Epithelial cell of proximal tubule (primary cell): ENCODE measurements around the gene SDK1. TPM values are rescaled to one million over a fixed set of nuclear protein-coding genes. Genes with fewer than 3 reads are reported as not detected.

ENCODE experiments used
- DNase-seq: peaks from one replicate; pipeline ENCODE4 v3.0.0-alpha.2; 2011; ENCODE audit warnings: low read depth
- H3K4me3 ChIP-seq: 2 replicates; pipeline ENCODE4 v1.5.1; 2011; ENCODE audit warnings: low read depth, mild to moderate bottlenecking, low read length
- CTCF ChIP-seq: conservative IDR thresholded peaks from 2 replicates; pipeline ENCODE4 v1.5.1; 2012; ENCODE audit warnings: low read depth, mild to moderate bottlenecking, low read length
- total RNA-seq: library from RNA; depleted of rRNA; stranded (reverse); fragments of >200 nt; gene quantifications from 2 replicates; pipeline ENCODE4 v1.2.3, GENCODE V29; 2015

SDK1 gene
- total RNA-seq, 1 donor from 2014 or later = 0.75 TPM

GRCh38 chr7:3916146-3916545 is 615.1 kb downstream of the SDK1 start:
- DNase-seq = no peak
- H3K4me3 ChIP-seq = no peak overlapping the region
- no peak for TF ChIP-seq CTCF

- H3K4me3 ChIP-seq = no peak overlapping the region
- no peak for DNase-seq
- TF ChIP-seq CTCF = no peak
These were observed 616.4 kb downstream of the SDK1 start for GRCh38 chr7:3917436-3917835.

GRCh38 chr7:3918576-3918975 is 617.5 kb downstream of the SDK1 start:
- DNase-seq = no peak
- no peak for TF ChIP-seq CTCF
- no peak overlapping the region for H3K4me3 ChIP-seq

- TF ChIP-seq CTCF = peak; percentile 66
- DNase-seq = peak; percentile 91
- peak overlapping the region; percentile 12 for H3K4me3 ChIP-seq
These were observed 621.2 kb downstream of the SDK1 start for GRCh38 chr7:3922175-3922635.

GRCh38 chr7:3923307-3923918 is 622.4 kb downstream of the SDK1 start:
- no peak for DNase-seq
- TF ChIP-seq CTCF = no peak
- H3K4me3 ChIP-seq = no peak overlapping the region

GRCh38 chr7:3924277-3924676 is 623.2 kb downstream of the SDK1 start:
- no peak for TF ChIP-seq CTCF
- no peak overlapping the region for H3K4me3 ChIP-seq
- DNase-seq = no peak

- DNase-seq = no peak
- no peak overlapping the region for H3K4me3 ChIP-seq
- no peak for TF ChIP-seq CTCF
These were observed 626.5 kb downstream of the SDK1 start for GRCh38 chr7:3927446-3928110.
